Measurements from ENCODE around the gene IL26. TPM values are rescaled to one million over a fixed set of nuclear protein-coding genes. Genes with fewer than 3 reads are reported as not detected.
A peak's percentile ranks its signal among the peaks of the same experiment; 100 is the strongest.

The IL26 gene
- total and polyA plus RNA-seq, 2 donors (not counting 3 experiments of a cell fraction or from before 2014, with no cell fraction given): not detected

DNA sequence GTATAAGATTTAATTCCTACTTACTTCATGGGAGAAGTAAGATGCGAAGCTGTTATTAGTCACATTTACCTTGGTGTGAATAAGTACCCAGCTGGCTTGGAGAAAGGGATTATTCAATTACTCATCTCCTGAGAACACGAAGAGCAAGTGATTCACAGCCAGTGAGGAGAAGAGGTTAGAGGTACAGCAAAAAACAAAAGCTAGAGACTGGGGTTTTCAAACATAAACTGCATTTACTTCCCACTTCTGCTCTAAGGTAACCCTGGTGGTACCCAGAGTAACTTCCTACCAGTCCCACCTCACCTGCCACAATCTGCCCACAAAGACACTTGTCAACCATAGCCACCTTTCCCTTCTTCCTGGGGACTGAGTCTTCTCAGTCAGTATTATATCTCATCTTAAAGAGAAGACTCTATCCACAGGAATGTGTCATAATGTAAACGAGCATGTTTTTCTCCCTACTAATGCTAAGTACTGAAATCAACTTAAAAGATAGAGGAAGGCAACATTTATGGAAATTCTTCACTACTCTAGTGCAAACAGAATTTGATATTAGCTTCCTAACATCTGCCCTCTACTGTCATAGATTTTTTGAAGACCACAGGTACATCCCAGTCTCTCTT is 33.8 kb upstream of the IL26 start:
- H2AFZ ChIP-seq (ENCODE audit: low read depth, low read length): peak overlapping the region; percentile 85
- dilution Hi-C loops (cut with MboI; ENCODE audit: extremely low pct_ligation_motif_present, low sequenced_read_pairs): no loop called here

GRCh38 chr12:68253504-68253903 is 27.9 kb upstream of the IL26 start, which contains the start of gene IL22:
IL22 (minus strand) TSS chr12:68253604; CDS start chr12:68253448, 156 bp downstream.
- H3K27ac ChIP-seq (ENCODE audit: insufficient read depth, low read depth, low read length): no peak within 1 kb of the TSS
- intact Hi-C loops (cut with micrococcal nuclease): no loop called here
- H3K9ac ChIP-seq (replicated peaks; ENCODE audit: extremely low read depth, insufficient read depth, low read length): no peak within 1 kb of the TSS
- no peaks in the 10 kb centered on the region for H3K9me3 ChIP-seq (replicated peaks; ENCODE audit: control insufficient read depth, insufficient read depth, low read length)
- dilution Hi-C loops (cut with MboI; ENCODE audit: extremely low pct_ligation_motif_present, low sequenced_read_pairs): no loop called here
- ChIA-PET POLR2A (no interaction called here), CTCF (no interaction called here)
- TF ChIP-seq POLR2A (IDR thresholded peaks at IDR 0.05; ENCODE audit: low read depth, low read length): no peak
- TF ChIP-seq, protein P1, sequence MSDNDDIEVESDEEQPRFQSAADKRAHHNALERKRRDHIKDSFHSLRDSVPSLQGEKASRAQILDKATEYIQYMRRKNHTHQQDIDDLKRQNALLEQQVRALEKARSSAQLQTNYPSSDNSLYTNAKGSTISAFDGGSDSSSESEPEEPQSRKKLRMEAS (IDR thresholded peaks at IDR 0.05; ENCODE audit: insufficient read depth, insufficient read length): no peak
- TF ChIP-seq MYC (IDR thresholded peaks at IDR 0.05; ENCODE audit: low read depth, low read length): no peak
- TF ChIP-seq FOS (IDR thresholded peaks at IDR 0.05; ENCODE audit: borderline replicate concordance, insufficient read depth, low read length): no peak
- no peak for TF ChIP-seq GATA2 (IDR thresholded peaks at IDR 0.05; ENCODE audit: insufficient read depth, insufficient read length, low read depth, low read length)
- no peak for TF ChIP-seq EZH2 (IDR thresholded peaks at IDR 0.05; ENCODE audit: borderline replicate concordance, low read depth, low read length, severe bottlenecking)
- TF ChIP-seq, protein P2, sequence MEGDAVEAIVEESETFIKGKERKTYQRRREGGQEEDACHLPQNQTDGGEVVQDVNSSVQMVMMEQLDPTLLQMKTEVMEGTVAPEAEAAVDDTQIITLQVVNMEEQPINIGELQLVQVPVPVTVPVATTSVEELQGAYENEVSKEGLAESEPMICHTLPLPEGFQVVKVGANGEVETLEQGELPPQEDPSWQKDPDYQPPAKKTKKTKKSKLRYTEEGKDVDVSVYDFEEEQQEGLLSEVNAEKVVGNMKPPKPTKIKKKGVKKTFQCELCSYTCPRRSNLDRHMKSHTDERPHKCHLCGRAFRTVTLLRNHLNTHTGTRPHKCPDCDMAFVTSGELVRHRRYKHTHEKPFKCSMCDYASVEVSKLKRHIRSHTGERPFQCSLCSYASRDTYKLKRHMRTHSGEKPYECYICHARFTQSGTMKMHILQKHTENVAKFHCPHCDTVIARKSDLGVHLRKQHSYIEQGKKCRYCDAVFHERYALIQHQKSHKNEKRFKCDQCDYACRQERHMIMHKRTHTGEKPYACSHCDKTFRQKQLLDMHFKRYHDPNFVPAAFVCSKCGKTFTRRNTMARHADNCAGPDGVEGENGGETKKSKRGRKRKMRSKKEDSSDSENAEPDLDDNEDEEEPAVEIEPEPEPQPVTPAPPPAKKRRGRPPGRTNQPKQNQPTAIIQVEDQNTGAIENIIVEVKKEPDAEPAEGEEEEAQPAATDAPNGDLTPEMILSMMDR (IDR thresholded peaks at IDR 0.05; ENCODE audit: extremely low read depth in 1 of 2, insufficient read depth in 1 of 2, low read depth in 1 of 2, low read length in 2 of 2): no peak
- no peak for TF ChIP-seq POLR2AphosphoS5 (IDR thresholded peaks at IDR 0.05; ENCODE audit: insufficient read depth, low read depth, low read length)
- no peak for TF ChIP-seq JUN (IDR thresholded peaks at IDR 0.05; ENCODE audit: borderline replicate concordance, insufficient read depth, insufficient read length, low read depth)
- H4K20me1 ChIP-seq (replicated peaks; ENCODE audit: control insufficient read depth, extremely low read depth, insufficient read depth, low read length): no peaks in the 10 kb centered on the region
- H3K36me3 ChIP-seq (ENCODE audit: control insufficient read depth in 2 of 2, extremely low read depth in 1 of 2, insufficient read depth in 2 of 2, low read length in 2 of 2): no peaks in the 10 kb centered on the region
- H3K4me3 ChIP-seq (replicated peaks in 1 of 3; ENCODE audit: insufficient read depth in 1 of 3, low read depth in 1 of 3, low read length in 3 of 3): no peak within 1 kb of the TSS
- H2AFZ ChIP-seq (ENCODE audit: low read depth, low read length): no peak within 1 kb of the TSS
- FAIRE-seq: no peak
- H3K79me2 ChIP-seq (ENCODE audit: control insufficient read depth, insufficient read depth, low read length): no peaks in the 10 kb centered on the region
- no peak within 1 kb of the TSS for H3K4me2 ChIP-seq (ENCODE audit: insufficient read depth, low read length)
- no peaks in the 10 kb centered on the region for H3K4me1 ChIP-seq (ENCODE audit: control insufficient read depth, extremely low read depth, insufficient read depth, low read length)
- BruUV-seq (replicated peaks): no TSS peak
- DNase-seq (ENCODE audit: low read depth, low spot score): no peak
- H3K9me1 ChIP-seq (replicated peaks; ENCODE audit: control insufficient read depth, extremely low read depth, insufficient read depth, low read length): no peaks in the 10 kb centered on the region
- peaks cover 3% of the 10 kb centered on the region in 2 experiments for H3K27me3 ChIP-seq (ENCODE audit: control insufficient read depth in 2 of 2, insufficient read depth in 2 of 2, low read length in 2 of 2)

More for the DNA sequence above, 33.8 kb upstream of the IL26 start:
- peak; percentile 83 for TF ChIP-seq FOS (IDR thresholded peaks at IDR 0.05; ENCODE audit: borderline replicate concordance, insufficient read depth, low read length)
- no peak for TF ChIP-seq POLR2AphosphoS5 (IDR thresholded peaks at IDR 0.05; ENCODE audit: insufficient read depth, low read depth, low read length)
- Histone ChIP-seq H3K36me3 (ENCODE audit: control insufficient read depth in 2 of 2, extremely low read depth in 1 of 2, insufficient read depth in 2 of 2, low read length in 2 of 2) (no peaks in the 10 kb centered on the region), H3K27ac (ENCODE audit: insufficient read depth, low read depth, low read length) (no peak overlapping the region), H3K4me2 (ENCODE audit: insufficient read depth, low read length) (no peak overlapping the region), H3K9ac (replicated peaks; ENCODE audit: extremely low read depth, insufficient read depth, low read length) (no peak overlapping the region), H3K79me2 (ENCODE audit: control insufficient read depth, insufficient read depth, low read length) (no peaks in the 10 kb centered on the region), H3K9me3 (replicated peaks; ENCODE audit: control insufficient read depth, insufficient read depth, low read length) (no peaks in the 10 kb centered on the region), H3K9me1 (replicated peaks; ENCODE audit: control insufficient read depth, extremely low read depth, insufficient read depth, low read length) (no peaks in the 10 kb centered on the region), H3K4me3 (replicated peaks in 1 of 3; ENCODE audit: insufficient read depth in 1 of 3, low read depth in 1 of 3, low read length in 3 of 3) (no peak overlapping the region), H4K20me1 (replicated peaks; ENCODE audit: control insufficient read depth, extremely low read depth, insufficient read depth, low read length) (no peaks in the 10 kb centered on the region), H3K4me1 (ENCODE audit: control insufficient read depth, extremely low read depth, insufficient read depth, low read length) (no peaks in the 10 kb centered on the region), H3K27me3 (ENCODE audit: control insufficient read depth in 2 of 2, insufficient read depth in 2 of 2, low read length in 2 of 2) (no peaks in the 10 kb centered on the region)
- FAIRE-seq (no peak), DNase-seq (ENCODE audit: low read depth, low spot score) (peak; percentile 19)
- no TSS peak for BruUV-seq (replicated peaks)
- POLR2A ChIA-PET: no interaction called here
- CTCF ChIA-PET: interaction anchor here (1.8 kb wide), 1 partner anchor 13 kb away, joined by 9 read pairs; no protein-coding TSS in a partner anchor
- intact Hi-C loops (cut with micrococcal nuclease): no loop called here
